DMS79 treated with DMSO at 0.1 percent for 48 hours (cell line): ENCODE results near the gene PPP1R9A.

Experiments used
- DNase-seq: peaks from one replicate; lab custom pipeline; 2025; lab: John Stamatoyannopoulos, UW

The PPP1R9A gene

GRCh38 chr7:94907026-94907810, at the start of gene PPP1R9A:
PPP1R9A (plus strand) TSS chr7:94907594; CDS start chr7:94910114, 2,520 bp downstream.
- DNase-seq: peak; percentile 20

DNA sequence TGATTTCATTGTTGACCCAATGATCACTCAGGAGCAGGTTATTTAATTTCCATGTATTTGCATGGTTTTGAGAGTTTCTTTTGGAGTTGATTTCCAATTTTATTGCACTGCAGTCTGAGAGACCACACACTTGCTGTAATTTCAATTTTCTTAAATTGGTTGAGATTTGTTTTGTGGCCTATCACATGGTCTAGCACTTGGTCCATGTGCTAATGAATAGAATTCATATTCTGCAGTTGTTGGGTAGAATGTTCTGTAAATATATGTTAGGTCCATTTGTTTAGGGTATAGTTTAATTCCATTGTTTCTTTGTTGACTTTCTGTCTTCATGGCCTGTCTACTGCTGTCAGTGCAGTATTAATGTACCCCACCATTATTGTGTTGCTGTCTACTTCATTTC, 36.3 kb upstream of the PPP1R9A start:
- no peak for DNase-seq

DNA sequence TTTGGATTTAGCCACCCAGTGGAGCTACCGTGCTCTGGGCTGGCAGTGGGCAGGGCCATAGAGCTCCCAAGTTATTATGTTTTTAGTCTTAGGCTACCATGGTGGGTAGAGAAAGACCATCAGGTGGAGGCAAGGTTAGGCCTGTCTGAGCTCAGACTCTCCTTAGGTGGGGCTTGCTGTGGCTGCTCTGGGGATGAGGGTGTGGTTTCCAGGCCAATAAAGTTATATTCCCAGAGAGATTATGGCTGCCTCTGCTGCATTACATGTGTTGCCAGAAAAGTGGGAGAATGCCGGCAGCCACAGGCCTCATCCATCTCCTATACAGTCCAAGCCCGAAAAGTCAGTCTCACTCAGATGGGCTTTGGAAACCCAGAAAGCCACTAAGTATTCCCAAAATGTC, 34.2 kb upstream of the PPP1R9A start:
- DNase-seq: no peak

DNA sequence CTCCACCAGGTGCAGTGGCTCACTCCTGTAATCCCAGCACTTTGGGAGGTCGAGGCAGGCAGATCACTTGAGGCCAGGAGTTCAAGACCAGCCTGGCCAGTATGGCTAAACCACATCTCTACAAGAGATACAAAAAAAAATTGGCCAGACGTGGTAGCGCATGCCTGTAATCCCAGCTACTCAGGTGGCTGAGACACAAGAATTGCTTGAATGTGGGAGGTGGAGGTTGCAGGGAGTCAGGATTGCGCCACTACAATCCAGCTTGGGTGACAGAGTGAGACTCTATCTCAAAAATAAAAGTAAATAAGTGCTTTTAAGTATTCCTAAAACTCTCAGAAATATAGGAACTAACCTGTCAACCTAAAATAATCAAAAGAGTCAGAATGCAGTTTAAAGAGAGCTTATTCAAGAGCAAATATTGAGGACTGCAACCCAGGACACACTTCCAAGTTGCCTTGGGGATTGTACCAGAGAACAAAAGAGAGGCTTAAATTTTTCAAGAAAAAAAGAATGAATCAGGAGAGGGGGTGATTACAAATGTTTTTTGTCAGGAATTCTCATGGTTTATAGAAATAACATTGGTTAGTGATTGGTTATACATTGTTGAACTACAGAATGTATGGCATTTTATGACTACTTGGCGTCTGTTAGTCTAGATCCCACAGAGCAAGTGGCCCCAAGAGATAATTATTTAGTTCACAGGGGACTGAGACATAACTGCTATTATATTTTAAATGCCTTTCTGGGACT, 33.2 kb upstream of the PPP1R9A start:
- no peak for DNase-seq

DNA sequence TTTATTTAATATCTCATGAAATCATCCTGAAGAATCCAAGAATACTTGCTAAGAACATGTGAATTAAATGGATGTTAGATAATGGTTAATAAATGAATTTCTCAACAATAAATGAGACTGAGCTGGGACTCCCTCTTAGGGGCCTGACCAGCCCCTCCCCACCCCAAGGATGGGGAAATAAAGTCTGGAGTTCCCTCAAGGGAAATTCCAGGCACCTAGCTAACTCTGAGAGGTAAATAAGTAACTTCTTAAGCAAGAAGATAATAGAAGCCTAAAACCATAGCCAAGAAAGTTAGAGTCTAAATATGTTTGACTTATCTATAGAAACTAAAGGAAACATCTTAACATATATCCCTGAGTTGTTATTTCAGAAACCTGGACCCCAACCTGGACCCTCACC, 32.2 kb upstream of the PPP1R9A start:
- DNase-seq: no peak

- DNase-seq: no peak
Observed at GRCh38 chr7:94877731-94878670, 29.4 kb upstream of the PPP1R9A start.

DNA sequence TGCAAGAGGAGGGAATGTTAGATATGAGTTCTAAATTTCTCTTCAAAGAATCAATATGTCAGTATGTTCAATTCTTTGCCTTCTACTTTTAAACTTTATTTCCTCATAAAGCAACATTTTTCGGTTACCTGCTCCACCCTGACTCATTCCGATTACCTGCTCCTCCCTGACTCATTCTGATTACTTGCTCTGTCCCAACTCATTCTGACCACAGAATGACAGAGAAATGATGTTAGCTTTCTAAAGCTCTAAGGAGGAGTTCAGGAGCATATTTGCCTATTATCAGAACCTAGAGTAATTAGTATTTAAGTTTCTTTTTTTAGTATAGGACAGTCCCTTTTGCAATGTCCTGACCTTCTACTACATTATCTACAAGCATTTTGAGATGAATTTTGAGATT, 24.5 kb upstream of the PPP1R9A start:
- DNase-seq: no peak

- no peak for DNase-seq
Observed at GRCh38 chr7:94883616-94884015, 23.8 kb upstream of the PPP1R9A start.

DNA sequence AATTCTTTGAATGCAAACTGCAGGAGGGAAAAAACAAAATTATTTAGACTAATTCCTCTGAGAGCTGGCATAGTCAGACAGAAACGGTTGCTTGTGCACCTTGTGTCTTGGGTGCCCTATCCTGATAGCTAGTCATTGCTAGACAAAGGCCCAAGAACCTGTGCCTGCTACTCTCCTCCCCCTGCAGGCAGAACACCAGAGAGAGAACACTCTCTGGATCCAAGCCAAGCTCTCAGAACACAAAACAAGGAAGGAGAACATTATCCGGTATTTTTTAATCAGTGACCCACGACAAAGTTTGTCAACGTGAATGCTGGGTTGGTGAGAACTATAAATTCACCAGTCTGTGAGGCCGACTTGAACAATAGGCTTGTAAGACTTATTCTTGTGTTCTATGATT, 18.8 kb upstream of the PPP1R9A start:
- DNase-seq: peak; percentile 8

GRCh38 chr7:94888995-94889523, 18.3 kb upstream of the PPP1R9A start:
- no peak for DNase-seq

- no peak for DNase-seq
Observed at GRCh38 chr7:94890216-94890615, 17.2 kb upstream of the PPP1R9A start.

DNA sequence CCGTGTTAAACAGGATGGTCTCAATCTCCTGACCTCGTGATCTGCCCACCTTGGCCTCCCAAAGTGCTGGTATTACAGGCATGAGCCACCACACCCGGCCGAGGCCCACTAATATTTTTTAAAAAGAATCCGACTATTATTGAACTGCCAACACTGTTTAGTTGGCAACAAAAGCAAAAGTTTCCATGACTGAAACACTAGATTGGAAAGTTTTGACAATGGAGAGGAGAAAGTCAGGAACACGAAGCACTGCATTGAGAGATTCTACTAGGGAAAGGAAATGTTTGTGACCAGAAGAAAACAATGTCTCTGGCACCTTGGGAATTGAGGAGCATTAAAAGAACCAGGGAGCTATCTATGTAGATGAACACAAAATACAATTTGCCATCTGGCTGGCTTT, 13.7 kb upstream of the PPP1R9A start:
- no peak for DNase-seq

DNA sequence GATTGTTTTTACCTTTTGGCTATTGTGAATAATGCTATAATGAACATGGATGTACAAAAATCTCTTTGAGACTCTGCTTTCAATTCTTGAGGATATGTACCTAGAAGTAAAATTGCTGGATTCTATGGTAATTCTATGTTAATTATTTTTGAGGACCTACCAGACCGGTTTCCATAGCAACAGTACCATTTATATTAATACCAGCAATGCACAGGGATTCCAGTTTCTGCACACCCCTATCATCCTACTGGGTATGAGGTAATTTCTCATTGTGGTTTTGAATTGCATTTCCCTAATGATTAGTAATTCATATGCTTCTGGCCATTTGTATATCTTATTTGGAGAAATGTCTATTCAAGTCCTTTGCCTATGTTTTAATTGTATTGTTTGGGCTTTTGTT, 9.9 kb upstream of the PPP1R9A start:
- no peak for DNase-seq

GRCh38 chr7:94898340-94898739, 9.1 kb upstream of the PPP1R9A start:
- DNase-seq: no peak

GRCh38 chr7:94901981-94902380, 5.4 kb upstream of the PPP1R9A start:
- no peak for DNase-seq

GRCh38 chr7:94903971-94904370, 3.4 kb upstream of the PPP1R9A start:
- DNase-seq: no peak

DNA sequence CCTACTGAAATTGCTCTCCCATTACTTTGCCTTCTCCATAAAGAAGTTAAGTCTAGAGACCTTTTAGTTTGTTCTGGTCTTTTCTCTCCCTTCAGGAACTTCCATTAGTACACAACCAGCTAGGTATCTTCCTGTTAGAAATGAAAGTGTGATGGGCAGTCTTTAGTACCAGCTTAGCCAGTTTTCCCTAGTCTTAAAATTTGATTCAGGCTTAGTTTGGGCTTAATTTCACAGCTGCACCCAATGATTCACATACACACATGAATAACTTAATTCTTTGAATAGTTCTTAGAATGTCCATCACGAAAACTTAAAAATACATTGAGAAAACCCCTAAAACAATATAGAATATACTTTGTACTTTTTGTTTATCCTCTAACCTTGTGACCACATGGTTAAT, 2.4 kb upstream of the PPP1R9A start:
- DNase-seq: no peak

- no peak for DNase-seq
Observed at GRCh38 chr7:94906065-94906851, 1.1 kb upstream of the PPP1R9A start.

DNA sequence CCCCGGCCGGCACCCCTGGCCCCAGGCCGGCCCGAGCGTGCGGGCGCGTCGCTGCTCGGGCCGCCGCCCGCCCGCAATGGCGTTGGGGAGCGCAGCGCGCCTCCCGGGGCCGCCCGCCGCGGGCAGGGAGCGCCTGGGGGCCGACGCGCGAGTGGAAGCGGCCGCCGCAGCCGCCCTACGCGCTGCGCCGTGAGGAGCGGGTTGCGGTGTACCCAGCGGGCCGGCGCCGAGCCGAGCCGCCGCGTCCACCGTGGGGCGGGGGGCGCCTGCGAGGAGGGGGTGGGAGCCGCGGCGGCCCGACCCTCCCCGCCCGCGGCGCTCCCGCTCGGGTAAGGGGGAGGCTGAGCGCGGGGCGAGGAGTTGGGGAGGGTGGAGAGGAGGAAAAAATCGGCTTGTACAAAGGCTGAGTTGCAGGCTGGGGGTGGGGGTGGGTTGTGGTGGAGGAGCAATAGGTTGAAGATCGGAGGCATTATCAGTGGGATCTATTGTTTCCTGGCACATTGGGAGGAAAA, 473 bp downstream of the PPP1R9A start:
- no peak for DNase-seq

DNA sequence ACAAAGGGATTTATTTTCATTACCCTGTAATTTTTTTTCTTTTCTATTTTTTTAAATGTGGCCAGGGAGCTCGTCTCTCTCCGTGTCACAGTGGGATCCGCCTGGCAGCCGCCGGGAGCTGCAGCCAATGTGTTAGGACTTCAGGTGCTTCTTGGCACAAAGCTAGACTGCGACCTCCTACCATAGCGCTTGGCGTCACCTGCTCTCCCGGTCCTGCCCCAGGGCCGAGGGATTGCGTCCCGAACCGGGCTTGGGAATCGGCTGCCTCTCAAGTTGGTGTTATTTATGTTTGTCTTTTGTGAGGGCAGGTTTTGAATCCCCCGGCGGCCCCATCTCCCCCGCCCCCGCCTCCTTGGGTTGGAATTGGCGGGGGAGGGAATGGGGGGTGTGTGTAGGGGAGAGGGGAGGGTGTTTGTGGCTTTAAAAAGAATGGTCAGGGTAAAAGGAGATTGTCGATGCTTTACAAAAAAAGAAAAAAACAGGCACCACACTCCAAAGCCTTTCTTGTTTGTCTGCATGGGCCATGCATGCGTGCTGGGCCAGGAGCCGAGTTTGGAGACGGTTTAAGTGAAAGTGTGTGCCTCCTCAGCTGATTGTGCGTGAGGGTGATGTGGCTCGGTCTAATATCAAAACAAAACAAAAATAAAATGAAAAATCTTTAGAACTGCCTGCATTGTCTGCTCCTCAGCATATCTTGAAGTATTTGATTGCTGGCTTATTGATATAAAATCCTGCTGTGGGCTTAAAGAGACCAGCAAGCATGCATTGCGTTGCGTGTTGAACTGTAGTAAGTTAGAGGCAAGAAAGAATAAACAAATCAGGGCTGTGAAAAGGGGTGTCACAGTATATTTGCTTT, 1.2 kb downstream of the PPP1R9A start:
- DNase-seq: peak; percentile 69
